ENCODE data around the gene SH2D4B. TPM values are rescaled to one million over a fixed set of nuclear protein-coding genes. Genes with fewer than 3 reads are reported as not detected.

Gene SH2D4B
- total RNA-seq, 1 experiment from 2014 or later: 0.07 TPM

GRCh38 chr10:80529604-80530003 lies 8.1 kb upstream of the SH2D4B start:
- H3K9me3 ChIP-seq (ENCODE audit: control insufficient read depth, low read depth, low read length): no peaks in the 10 kb centered on the region
- H3K4me1 Mint-ChIP-seq: peaks cover 18% of the 10 kb centered on the region in 2 experiments

More at GRCh38 chr10:80529604-80530003, 8.1 kb upstream of the SH2D4B start:
- Histone ChIP-seq H4K8ac (replicated peaks; ENCODE audit: insufficient read length, low read depth, low read length) (no peak overlapping the region), H2AFZ (ENCODE audit: low read length) (no peak overlapping the region), H3K23me2 (ENCODE audit: insufficient read length, low read depth, low read length, poor library complexity, severe bottlenecking) (no peaks in the 10 kb centered on the region), H3K23ac (ENCODE audit: insufficient read length, low read depth, low read length) (no peak overlapping the region), H4K91ac (ENCODE audit: insufficient read length, low read depth, low read length) (no peak overlapping the region), H4K20me1 (ENCODE audit: control insufficient read depth, insufficient read depth, insufficient read length) (no peaks in the 10 kb centered on the region), H3K9ac (ENCODE audit: extremely low read depth, insufficient read length, low read length) (no peak overlapping the region), H3K4me1 (ENCODE audit: insufficient read depth, low read length) (peaks cover 5% of the 10 kb centered on the region; the same call in 1 of the 2 replicates), H2BK12ac (ENCODE audit: insufficient read length, low read depth, low read length) (no peak overlapping the region), H3K27me3 (ENCODE audit: insufficient read depth, low read length) (no peaks in the 10 kb centered on the region), H3K56ac (ENCODE audit: insufficient read length, low read depth, low read length) (no peak overlapping the region), H3K27ac (ENCODE audit: insufficient read length, low read depth, low read length) (no peak overlapping the region), H3K18ac (ENCODE audit: insufficient read length, low read depth, low read length) (no peak overlapping the region), H2BK15ac (ENCODE audit: low read depth, low read length) (no peak overlapping the region), H3T11ph (ENCODE audit: low read length) (no peak overlapping the region), H3K79me2 (ENCODE audit: insufficient read depth, low read length) (no peaks in the 10 kb centered on the region), H3K14ac (ENCODE audit: insufficient read depth, low read length) (no peak overlapping the region), H3K4me2 (ENCODE audit: insufficient read depth, insufficient read length, low read length) (no peak overlapping the region), H3K79me1 (ENCODE audit: insufficient read depth, low read depth, low read length, poor library complexity, severe bottlenecking) (no peaks in the 10 kb centered on the region), H2AK5ac (ENCODE audit: insufficient read length, low read length) (no peak overlapping the region), H4K5ac (ENCODE audit: insufficient read length, low read depth, low read length) (no peak overlapping the region), H2BK20ac (ENCODE audit: low read depth, low read length, poor library complexity, severe bottlenecking) (no peak overlapping the region), H2BK120ac (ENCODE audit: low read depth, low read length, poor library complexity, severe bottlenecking) (no peak overlapping the region), H3K4ac (ENCODE audit: low read depth, low read length) (no peak overlapping the region), H2BK5ac (ENCODE audit: insufficient read length, low read length) (no peak overlapping the region)
- WGBS (ENCODE audit: extremely low coverage, insufficient read length, low lambda C conversion rate): no CpG with 5 or more reads among the region's 12 CpGs
- Mint-ChIP-seq H3K27me3 (ENCODE audit: low read depth) (peaks cover 1% of the 10 kb centered on the region; the same call in 1 of the 2 replicates), H3K9me3 (peaks cover 0 to 11% of the 10 kb centered on the region in 2 experiments; a peak in 2 of 5 replicates), H3K4me3 (no peak overlapping the region), H3K36me3 (ENCODE audit: insufficient read depth in 1 of 3, low read depth in 3 of 3) (peaks cover 0 to 9% (median 0%) of the 10 kb centered on the region in 3 experiments; a peak in 2 of 7 replicates), H3K27ac (peak overlapping the region in 1 of 3 experiments; percentile 39; a peak in 1 of 7 replicates)
- no peak for TF ChIP-seq CTCF (conservative IDR thresholded peaks at IDR 0.05)
- DNase-seq: no peak
